Mammary epithelial cell (primary cell): ENCODE measurements around the gene GSTT2B.

Experiments
- CTCF ChIP-seq, 2 donors: IDR thresholded peaks in 1 of 2; conservative IDR thresholded peaks in 1 of 2; 2 replicates each; pipeline ENCODE4 v1.5.1; 2011 to 2012; ENCODE audit warnings: inconsistent platforms in 2 of 2, low read length in 2 of 2, mild to moderate bottlenecking in 2 of 2, control low read depth in 1 of 2, low read depth in 1 of 2; ENCODE audit not compliant: insufficient read depth in 1 of 2; ENCODE audit errors: extremely low read depth in 1 of 2
- EZH2 ChIP-seq: IDR thresholded peaks from 2 replicates; pipeline ENCODE4 v1.6.1; 2012; ENCODE audit warnings: low read length, inconsistent platforms, borderline replicate concordance

- TF ChIP-seq CTCF (conservative IDR thresholded peaks at IDR 0.05 in 1 of 2, IDR thresholded peaks at IDR 0.05 in 1 of 2; ENCODE audit: extremely low read depth in 1 of 2, insufficient read depth in 1 of 2, low read depth in 1 of 2, low read length in 2 of 2): no peak
- TF ChIP-seq EZH2: no peak
Measured at GRCh38 chr22:24002272-24002671, 41.3 kb upstream of the GSTT2B start.
